Fibroblast of skin of scalp (primary cell): ENCODE results near the gene ITPR3.

Experiments
- DNase-seq: peaks from one replicate; pipeline ENCODE4 v3.0.0-alpha.2; 2013

ITPR3 gene

GRCh38 chr6:33704215-33705066, 83.3 kb downstream of the ITPR3 start:
- DNase-seq = no peak

GRCh38 chr6:33705268-33705885, 84.3 kb downstream of the ITPR3 start:
- DNase-seq = peak; percentile 76

- no peak for DNase-seq
Observed at GRCh38 chr6:33705955-33706725, 85.0 kb downstream of the ITPR3 start.

GRCh38 chr6:33707771-33708170, 86.6 kb downstream of the ITPR3 start:
- DNase-seq = no peak

- no peak for DNase-seq
Observed at GRCh38 chr6:33708516-33709204, 87.5 kb downstream of the ITPR3 start.

- no peak for DNase-seq
Observed at GRCh38 chr6:33709605-33710295, 88.6 kb downstream of the ITPR3 start.

- no peak for DNase-seq
Observed at GRCh38 chr6:33710296-33711121, 89.4 kb downstream of the ITPR3 start.

- DNase-seq = peak; percentile 96
Observed at GRCh38 chr6:33711140-33712129, 90.3 kb downstream of the ITPR3 start, which contains the start of gene UQCC2. TSS of gene UQCC2 (minus strand) at chr6:33711700. CDS start at chr6:33711686, 14 bp downstream.

- DNase-seq = no peak
Observed at GRCh38 chr6:33712914-33713313, 91.8 kb downstream of the ITPR3 start.

- DNase-seq = no peak
Observed at GRCh38 chr6:33713786-33714185, 92.7 kb downstream of the ITPR3 start.

- DNase-seq = no peak
Observed at GRCh38 chr6:33714385-33715040, 93.4 kb downstream of the ITPR3 start.

GRCh38 chr6:33716379-33716778, 95.3 kb downstream of the ITPR3 start:
- DNase-seq = no peak

- DNase-seq = no peak
Observed at GRCh38 chr6:33716890-33717632, 95.9 kb downstream of the ITPR3 start.

- no peak for DNase-seq
Observed at GRCh38 chr6:33717934-33718455, 96.9 kb downstream of the ITPR3 start.

GRCh38 chr6:33718713-33719112, 97.6 kb downstream of the ITPR3 start:
- DNase-seq = no peak

GRCh38 chr6:33719326-33719987, 98.3 kb downstream of the ITPR3 start:
- DNase-seq = no peak

GRCh38 chr6:33720998-33721397, 99.9 kb downstream of the ITPR3 start:
- no peak for DNase-seq

GRCh38 chr6:33721508-33721907, 100.4 kb downstream of the ITPR3 start:
- no peak for DNase-seq
